Activated T-helper 1 cell treated with anti-CD3 and anti-CD28 coated beads, Interleukin-12 subunit alpha, Interleukin-12 subunit beta, Interleukin-2, Interleukin-4 antibody, amounts not matched to agents 30 ng/mL and 10 ng/mL and 1 ng/mL, durations not matched to agents 14 hours and 24 hours and 36 hours (primary cell): ENCODE data around the gene TRIM40. TPM values are rescaled to one million over a fixed set of nuclear protein-coding genes. Genes with fewer than 3 reads are reported as not detected.

ENCODE experiments used
- DNase-seq: peaks from one replicate; pipeline ENCODE4 v3.0.0; 2021; ENCODE audit warnings: low spot score
- H3K27ac Mint-ChIP-seq: one replicate; pipeline ENCODE4 v1.8.0; 2021; ENCODE audit warnings: mild to moderate bottlenecking, mixed read lengths
- H3K27me3 Mint-ChIP-seq: one replicate; pipeline ENCODE4 v1.8.0; 2022; ENCODE audit warnings: mild to moderate bottlenecking, moderate library complexity, mixed read lengths; ENCODE audit not compliant: insufficient read depth
- H3K36me3 Mint-ChIP-seq: one replicate; pipeline ENCODE4 v1.8.0; 2021; ENCODE audit warnings: low read depth, mixed read lengths
- H3K4me1 Mint-ChIP-seq: one replicate; pipeline ENCODE4 v1.8.0; 2021; ENCODE audit warnings: low read depth, mixed read lengths
- H3K4me3 Mint-ChIP-seq: one replicate; pipeline ENCODE4 v1.8.0; 2021; ENCODE audit warnings: mild to moderate bottlenecking, moderate library complexity, mixed read lengths
- H3K9me3 Mint-ChIP-seq: one replicate; pipeline ENCODE4 v1.8.0; 2021; ENCODE audit warnings: mixed read lengths
- intact Hi-C: fragments of 100-400 bp; cut with micrococcal nuclease; formaldehyde crosslinking; loops from one replicate; pipeline ENCODE4 v1.15.1; 2024
- total RNA-seq: library from RNA; stranded (reverse); gene quantifications from 2 replicates; pipeline ENCODE4 v1.2.3, GENCODE V29; 2022

The TRIM40 gene
- not detected in 2 replicates for total RNA-seq

DNA sequence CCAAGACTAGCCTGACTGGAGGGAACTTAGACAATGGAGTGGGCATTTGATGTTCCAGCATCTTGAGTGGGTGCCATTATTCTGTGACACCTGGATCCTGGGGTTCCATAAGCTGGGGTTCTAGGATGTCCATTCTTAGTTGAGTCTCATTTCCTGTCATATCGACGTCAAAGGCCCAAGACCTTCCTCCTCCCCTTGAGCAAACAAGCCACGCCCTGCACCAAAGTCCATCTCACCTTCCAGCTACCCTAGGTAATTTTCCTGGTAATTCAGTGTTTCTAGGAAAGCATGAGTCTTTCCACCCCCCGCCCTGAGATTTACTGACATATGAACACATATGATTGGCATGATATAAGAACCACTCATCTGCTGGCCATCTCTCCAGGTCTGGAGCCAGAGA lies at the start of gene TRIM40:
Gene TRIM40, plus strand, starts transcription at position 384 of the 400 bp plus-strand sequence. CDS start 897 bp downstream, outside the sequence.
- Mint-ChIP-seq H3K4me3 (no peak within 1 kb of the TSS), H3K36me3 (no peaks in the 10 kb centered on the region), H3K27ac (no peak within 1 kb of the TSS), H3K4me1 (peaks cover 15% of the 10 kb centered on the region), H3K27me3 (peaks cover 50% of the 10 kb centered on the region), H3K9me3 (no peaks in the 10 kb centered on the region)
- no peak for DNase-seq
- intact Hi-C loops = no loop called here

GRCh38 chr6:30087876-30088275 lies 48.1 kb upstream of the TRIM40 start:
- no peaks in the 10 kb centered on the region for H3K9me3 Mint-ChIP-seq
- H3K4me1 Mint-ChIP-seq = no peaks in the 10 kb centered on the region
- intact Hi-C loops = no loop called here
- no peak for DNase-seq
- no peak overlapping the region for H3K4me3 Mint-ChIP-seq
- H3K27me3 Mint-ChIP-seq = peaks cover 40% of the 10 kb centered on the region
- H3K36me3 Mint-ChIP-seq = no peaks in the 10 kb centered on the region
- no peak overlapping the region for H3K27ac Mint-ChIP-seq

GRCh38 chr6:30091577-30092381 lies 44.2 kb upstream of the TRIM40 start:
- peaks cover 50% of the 10 kb centered on the region for H3K27me3 Mint-ChIP-seq
- intact Hi-C loops = no loop called here

DNA sequence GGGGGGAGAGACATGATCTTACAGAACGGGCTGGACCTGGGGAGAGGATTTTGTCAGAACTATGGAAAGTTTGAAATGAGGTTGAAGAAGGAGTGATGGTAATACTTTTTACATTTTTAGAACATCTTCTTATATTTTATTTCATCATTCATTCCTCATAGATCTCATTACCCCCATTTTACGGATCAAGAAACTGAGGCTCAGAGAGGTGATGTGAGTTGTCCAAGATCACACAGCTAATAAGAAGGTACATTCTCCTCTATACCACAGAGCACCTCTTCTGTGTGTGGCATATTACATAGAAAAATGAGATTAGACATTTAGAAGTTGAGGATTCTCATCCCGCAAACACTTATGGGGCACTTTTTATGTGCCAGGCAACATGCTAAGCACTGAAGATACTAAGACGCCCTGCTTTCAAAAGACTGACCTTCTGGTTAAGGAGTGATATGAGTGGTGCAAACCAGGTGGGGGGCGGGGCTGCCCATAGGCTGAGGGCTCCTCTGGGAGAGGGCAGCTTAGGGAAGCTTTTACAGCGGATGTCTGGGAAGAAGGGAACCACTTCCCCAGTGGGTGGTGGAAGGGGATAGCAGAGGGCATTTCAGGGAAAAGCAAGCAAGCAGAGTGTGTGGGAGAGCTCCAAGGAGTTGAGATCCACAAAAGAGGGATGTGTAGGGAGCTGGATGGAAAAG lies 42.9 kb upstream of the TRIM40 start:
- Mint-ChIP-seq H3K27me3 (peaks cover 52% of the 10 kb centered on the region), H3K4me1 (peaks cover 10% of the 10 kb centered on the region), H3K9me3 (no peaks in the 10 kb centered on the region), H3K27ac (no peak overlapping the region), H3K36me3 (no peaks in the 10 kb centered on the region), H3K4me3 (no peak overlapping the region)
- intact Hi-C loops = no loop called here
- DNase-seq = no peak

More at GRCh38 chr6:30091577-30092381, 44.2 kb upstream of the TRIM40 start:
- no peak overlapping the region for H3K4me3 Mint-ChIP-seq
- H3K27ac Mint-ChIP-seq = no peak overlapping the region
- H3K9me3 Mint-ChIP-seq = no peaks in the 10 kb centered on the region
- no peaks in the 10 kb centered on the region for H3K36me3 Mint-ChIP-seq
- DNase-seq = no peak
- H3K4me1 Mint-ChIP-seq = no peaks in the 10 kb centered on the region

- H3K4me3 Mint-ChIP-seq = no peak overlapping the region
- H3K9me3 Mint-ChIP-seq = no peaks in the 10 kb centered on the region
- intact Hi-C loops = no loop called here
- H3K27ac Mint-ChIP-seq = no peak overlapping the region
- H3K36me3 Mint-ChIP-seq = no peaks in the 10 kb centered on the region
- no peak for DNase-seq
- H3K27me3 Mint-ChIP-seq = peaks cover 54% of the 10 kb centered on the region
- peaks cover 17% of the 10 kb centered on the region for H3K4me1 Mint-ChIP-seq
Measured at GRCh38 chr6:30093951-30094661, 41.8 kb upstream of the TRIM40 start.

GRCh38 chr6:30096829-30097228 lies 39.1 kb upstream of the TRIM40 start:
- DNase-seq = no peak
- no peak overlapping the region for H3K4me3 Mint-ChIP-seq
- intact Hi-C loops = no loop called here
- peaks cover 3% of the 10 kb centered on the region for H3K36me3 Mint-ChIP-seq
- H3K9me3 Mint-ChIP-seq = no peaks in the 10 kb centered on the region
- peaks cover 39% of the 10 kb centered on the region for H3K4me1 Mint-ChIP-seq
- peaks cover 67% of the 10 kb centered on the region for H3K27me3 Mint-ChIP-seq
- H3K27ac Mint-ChIP-seq = no peak overlapping the region

GRCh38 chr6:30097902-30098768 lies 37.8 kb upstream of the TRIM40 start:
- no peaks in the 10 kb centered on the region for H3K9me3 Mint-ChIP-seq
- DNase-seq = no peak
- peaks cover 3% of the 10 kb centered on the region for H3K36me3 Mint-ChIP-seq
- intact Hi-C loops = no loop called here
- H3K4me3 Mint-ChIP-seq = no peak overlapping the region
- peaks cover 64% of the 10 kb centered on the region for H3K27me3 Mint-ChIP-seq
- peaks cover 49% of the 10 kb centered on the region for H3K4me1 Mint-ChIP-seq
- no peak overlapping the region for H3K27ac Mint-ChIP-seq

GRCh38 chr6:30100154-30100553 lies 35.8 kb upstream of the TRIM40 start:
- peak overlapping the region; percentile 5 for H3K27ac Mint-ChIP-seq
- DNase-seq = no peak
- intact Hi-C loops = loop anchor here (5.0 kb wide), 3 partner anchors 247 to 352 kb away; partner anchors contain the start of gene RPP21
- peaks cover 55% of the 10 kb centered on the region for H3K4me1 Mint-ChIP-seq
- peaks cover 3% of the 10 kb centered on the region for H3K36me3 Mint-ChIP-seq
- H3K9me3 Mint-ChIP-seq = no peaks in the 10 kb centered on the region
- H3K4me3 Mint-ChIP-seq = peak overlapping the region; percentile 34
- peaks cover 63% of the 10 kb centered on the region for H3K27me3 Mint-ChIP-seq

GRCh38 chr6:30100585-30101443 lies 35.1 kb upstream of the TRIM40 start:
- H3K27me3 Mint-ChIP-seq = peaks cover 61% of the 10 kb centered on the region
- H3K36me3 Mint-ChIP-seq = peaks cover 3% of the 10 kb centered on the region
- H3K4me3 Mint-ChIP-seq = peak overlapping the region; percentile 76
- intact Hi-C loops = loop anchor here (5.0 kb wide), 3 partner anchors 246 to 351 kb away; partner anchors contain the start of gene RPP21
- peaks cover 55% of the 10 kb centered on the region for H3K4me1 Mint-ChIP-seq
- no peaks in the 10 kb centered on the region for H3K9me3 Mint-ChIP-seq
- H3K27ac Mint-ChIP-seq = no peak overlapping the region
- DNase-seq = no peak

DNA sequence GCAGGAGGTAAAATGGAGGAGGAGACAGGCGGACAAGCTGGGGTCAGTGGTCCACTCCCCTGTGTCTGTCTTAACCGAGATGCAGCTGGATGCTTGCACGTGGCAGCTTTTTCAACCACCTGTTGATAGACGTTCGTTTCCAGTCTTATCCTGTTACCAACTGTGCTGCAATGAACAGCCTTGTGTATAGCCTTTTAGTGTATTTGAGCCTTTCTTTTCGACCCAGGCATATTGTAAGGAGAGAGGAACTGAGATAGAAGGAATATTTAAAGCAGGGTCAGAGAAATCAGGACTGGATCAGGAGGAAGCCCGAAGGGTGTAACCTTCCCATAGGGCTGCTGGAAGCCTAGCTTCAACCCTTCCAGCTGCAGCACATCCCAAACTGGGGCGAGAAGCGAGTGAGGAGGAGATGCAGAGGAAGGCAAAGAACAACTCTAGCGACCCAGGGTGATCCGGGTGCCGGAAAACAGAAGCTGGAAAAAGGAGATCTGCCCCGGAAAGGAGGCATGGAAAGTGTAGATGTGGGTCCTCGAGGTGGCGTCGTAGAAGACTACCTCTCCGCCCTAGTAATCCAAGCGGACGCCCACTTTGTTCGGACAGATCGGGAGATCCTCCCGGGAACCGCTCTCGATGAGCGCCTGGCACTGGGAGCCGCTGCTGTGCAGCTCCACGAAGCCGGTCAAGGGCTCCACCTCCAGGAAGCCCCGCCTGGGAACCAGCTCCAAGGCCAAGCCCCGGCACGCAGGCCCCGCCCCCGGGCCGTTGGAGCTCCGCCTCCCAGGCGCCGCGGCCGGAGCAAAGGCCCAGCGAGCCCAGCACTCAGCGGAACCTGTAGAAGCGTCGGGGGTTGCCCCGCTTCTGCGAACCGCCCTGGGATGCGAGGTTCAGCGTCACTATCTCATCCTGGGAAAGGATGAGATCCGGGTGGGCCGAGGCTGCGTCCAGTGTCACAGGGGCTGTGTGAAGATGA lies 34.2 kb upstream of the TRIM40 start:
- intact Hi-C loops = loop anchor here (1.0 to 5.0 kb wide), 5 partner anchors 40 to 351 kb away; partner anchors contain the start of genes POLR1H, RPP21 and TRIM26
- Mint-ChIP-seq H3K4me3 (peak overlapping the region; percentile 76), H3K36me3 (peaks cover 3% of the 10 kb centered on the region), H3K27me3 (peaks cover 61% of the 10 kb centered on the region), H3K27ac (peak overlapping the region; percentile 4), H3K9me3 (no peaks in the 10 kb centered on the region), H3K4me1 (peaks cover 55% of the 10 kb centered on the region)
- DNase-seq = peak; percentile 70
